Endothelial cell of umbilical vein (primary cell): Measurements from ENCODE around the gene CDC25A. TPM values are rescaled to one million over a fixed set of nuclear protein-coding genes. Genes with fewer than 3 reads are reported as not detected.

ENCODE experiments used
- BruUV-seq: library from RNA; stranded (reverse); fragments of 400-500 nt; replicated peaks from 2 replicates; lab custom pipeline; 2021; lab: Mats Ljungman, UMichigan
- CTCF ChIA-PET: fragments of 300-600, 350-600 bp; sonication (Branson Sonifier 250); formaldehyde crosslinking; loops from one replicate; lab custom pipeline; 2021; ENCODE audit warnings: antibody characterized with exemption, inconsistent platforms; lab: Charles Lee
- POLR2A ChIA-PET: fragments of 300-600, 350-600 bp; sonication (Branson Sonifier 250); formaldehyde crosslinking; loops from one replicate; lab custom pipeline; 2021; ENCODE audit warnings: antibody characterized with exemption, inconsistent platforms; lab: Charles Lee
- DNase-seq: peaks from one replicate; pipeline ENCODE4 v3.0.0-alpha.2; 2011; ENCODE audit warnings: low read depth, low spot score
- FAIRE-seq: peaks from 2 replicates; lab custom pipeline; 2011; peaks lifted over from hg19 to GRCh38; lab: Jason Lieb, UNC
- H2AFZ ChIP-seq: 2 replicates; pipeline ENCODE4 v1.6.0; 2012; ENCODE audit warnings: low read depth, low read length, control low read depth, inconsistent platforms
- H3K27ac ChIP-seq: 2 replicates; pipeline ENCODE4 v1.5.1; 2011; ENCODE audit warnings: low read depth, mild to moderate bottlenecking, control low read depth, low read length, moderate library complexity; ENCODE audit not compliant: insufficient read depth
- H3K27me3 ChIP-seq, 2 experiments: 2 replicates each; pipeline versions ENCODE4 v1.6.0 to v1.6.1; 2011; ENCODE audit warnings: low read length in 2 of 2, mixed read lengths in 1 of 2; ENCODE audit not compliant: control insufficient read depth in 2 of 2, insufficient read depth in 2 of 2
- H3K36me3 ChIP-seq, 2 experiments: 2 replicates in 1 of 2; 3 replicates in 1 of 2; pipeline ENCODE4 v1.5.1; 2011; ENCODE audit warnings: low read length in 2 of 2, mild to moderate bottlenecking in 1 of 2, moderate library complexity in 1 of 2; ENCODE audit not compliant: control insufficient read depth in 2 of 2, insufficient read depth in 2 of 2; ENCODE audit errors: extremely low read depth in 1 of 2
- H3K4me1 ChIP-seq: 3 replicates; pipeline ENCODE4 v1.5.1; 2011; ENCODE audit warnings: mild to moderate bottlenecking, low read length; ENCODE audit not compliant: control insufficient read depth, insufficient read depth; ENCODE audit errors: extremely low read depth
- H3K4me2 ChIP-seq: 2 replicates; pipeline ENCODE4 v1.6.1; 2011; ENCODE audit warnings: low read length, control low read depth, mixed read lengths; ENCODE audit not compliant: insufficient read depth
- H3K4me3 ChIP-seq, 3 experiments: fragments of 200-600 bp in 1 of 3; sonication (generic), shearing (Covaris generic) in 1 of 3; replicated peaks in 1 of 3; 2 replicates each; pipeline ENCODE4 v1.5.1; 2011 to 2016; ENCODE audit warnings: control low read depth in 3 of 3, low read length in 3 of 3, mild to moderate bottlenecking in 2 of 3, inconsistent platforms in 1 of 3, low read depth in 1 of 3, moderate library complexity in 1 of 3; ENCODE audit not compliant: insufficient read depth in 1 of 3
- H3K79me2 ChIP-seq: 2 replicates; pipeline ENCODE4 v1.6.0; 2012; ENCODE audit warnings: low read length, inconsistent platforms; ENCODE audit not compliant: control insufficient read depth, insufficient read depth
- H3K9ac ChIP-seq: replicated peaks from 2 replicates; pipeline ENCODE3; 2011; ENCODE audit warnings: low read length, control low read depth; ENCODE audit not compliant: insufficient read depth; ENCODE audit errors: extremely low read depth
- H3K9me1 ChIP-seq: replicated peaks from 3 replicates; pipeline ENCODE4 v1.6.0; 2011; ENCODE audit warnings: mild to moderate bottlenecking, low read length; ENCODE audit not compliant: control insufficient read depth, insufficient read depth; ENCODE audit errors: extremely low read depth
- H3K9me3 ChIP-seq: replicated peaks from 2 replicates; pipeline ENCODE4 v1.5.1; 2012; ENCODE audit warnings: low read length, inconsistent platforms; ENCODE audit not compliant: control insufficient read depth, insufficient read depth
- H4K20me1 ChIP-seq: replicated peaks from 2 replicates; pipeline ENCODE3; 2011; ENCODE audit warnings: mild to moderate bottlenecking, low read length; ENCODE audit not compliant: control insufficient read depth, insufficient read depth; ENCODE audit errors: extremely low read depth
- EZH2 ChIP-seq: IDR thresholded peaks from 2 replicates; pipeline ENCODE4 v1.6.1; 2012; ENCODE audit warnings: borderline replicate concordance, low read depth, mild to moderate bottlenecking, moderate library complexity, low read length, inconsistent platforms; ENCODE audit not compliant: severe bottlenecking
- FOS ChIP-seq: IDR thresholded peaks from 2 replicates; pipeline ENCODE4 v1.6.1; 2011; ENCODE audit warnings: mild to moderate bottlenecking, low read length, moderate library complexity, borderline replicate concordance; ENCODE audit not compliant: insufficient read depth
- GATA2 ChIP-seq: IDR thresholded peaks from 2 replicates; pipeline ENCODE4 v1.7.0; 2011; ENCODE audit warnings: low read depth, mild to moderate bottlenecking, moderate library complexity, mixed read lengths, low read length; ENCODE audit not compliant: insufficient read length, insufficient read depth
- JUN ChIP-seq: IDR thresholded peaks from 2 replicates; pipeline ENCODE4 v1.6.1; 2011; ENCODE audit warnings: borderline replicate concordance, low read depth; ENCODE audit not compliant: insufficient read length, insufficient read depth
- MYC ChIP-seq: IDR thresholded peaks from one replicate; pipeline ENCODE4 v1.6.1; 2011; ENCODE audit warnings: mild to moderate bottlenecking, low read depth, low read length
- POLR2A ChIP-seq: IDR thresholded peaks from 2 replicates; pipeline ENCODE4 v1.6.1; 2012; ENCODE audit warnings: low read depth, mild to moderate bottlenecking, control low read depth, low read length
- POLR2AphosphoS5 ChIP-seq: IDR thresholded peaks from 2 replicates; pipeline ENCODE4 v1.6.1; 2012; ENCODE audit warnings: low read depth, mild to moderate bottlenecking, control low read depth, low read length, moderate library complexity; ENCODE audit not compliant: insufficient read depth
- dilution Hi-C: fragments of 300-500 bp; cut with MboI; formaldehyde crosslinking; loops from one replicate; pipeline ENCODE4 v1.15.0; 2019; ENCODE audit warnings: low sequenced_read_pairs; ENCODE audit not compliant: extremely low pct_ligation_motif_present
- intact Hi-C: fragments of 100-400 bp; cut with micrococcal nuclease; formaldehyde crosslinking; loops from one replicate; pipeline ENCODE4 v1.10.0; 2022
- polyA plus RNA-seq, 4 experiments: library from polyadenylated mRNA; depleted of rRNA in 3 of 4; stranded (reverse) in 3 of 4; unstranded in 1 of 4; fragments of >200 nt; gene quantifications; 2 replicates each; pipeline versions ENCODE4 v1.2.1 to v1.2.3, GENCODE V29; 2011 to 2012; ENCODE audit warnings: missing spikeins in 1 of 4
- total RNA-seq: library from RNA; stranded (reverse); gene quantifications from 2 replicates; pipeline ENCODE4 v1.2.3, GENCODE V29; 2021
- TF ChIP-seq, protein P1 (sequence below): IDR thresholded peaks from 2 replicates; pipeline ENCODE4 v1.6.1; 2011; ENCODE audit not compliant: insufficient read depth, insufficient read length
- TF ChIP-seq, protein P2 (sequence below), 2 donors: IDR thresholded peaks; 1 replicate in 1 of 2; 2 replicates in 1 of 2; pipeline ENCODE4 v1.5.1; 2011; ENCODE audit warnings: low read length in 2 of 2, mild to moderate bottlenecking in 2 of 2, moderate library complexity in 2 of 2, control low read depth in 1 of 2, inconsistent platforms in 1 of 2, low read depth in 1 of 2; ENCODE audit not compliant: insufficient read depth in 1 of 2; ENCODE audit errors: extremely low read depth in 1 of 2

CDC25A gene
- total and polyA plus RNA-seq, 2 donors (not counting 3 experiments of a cell fraction or from before 2014, with no cell fraction given), result 5.5 to 18.4 TPM

DNA sequence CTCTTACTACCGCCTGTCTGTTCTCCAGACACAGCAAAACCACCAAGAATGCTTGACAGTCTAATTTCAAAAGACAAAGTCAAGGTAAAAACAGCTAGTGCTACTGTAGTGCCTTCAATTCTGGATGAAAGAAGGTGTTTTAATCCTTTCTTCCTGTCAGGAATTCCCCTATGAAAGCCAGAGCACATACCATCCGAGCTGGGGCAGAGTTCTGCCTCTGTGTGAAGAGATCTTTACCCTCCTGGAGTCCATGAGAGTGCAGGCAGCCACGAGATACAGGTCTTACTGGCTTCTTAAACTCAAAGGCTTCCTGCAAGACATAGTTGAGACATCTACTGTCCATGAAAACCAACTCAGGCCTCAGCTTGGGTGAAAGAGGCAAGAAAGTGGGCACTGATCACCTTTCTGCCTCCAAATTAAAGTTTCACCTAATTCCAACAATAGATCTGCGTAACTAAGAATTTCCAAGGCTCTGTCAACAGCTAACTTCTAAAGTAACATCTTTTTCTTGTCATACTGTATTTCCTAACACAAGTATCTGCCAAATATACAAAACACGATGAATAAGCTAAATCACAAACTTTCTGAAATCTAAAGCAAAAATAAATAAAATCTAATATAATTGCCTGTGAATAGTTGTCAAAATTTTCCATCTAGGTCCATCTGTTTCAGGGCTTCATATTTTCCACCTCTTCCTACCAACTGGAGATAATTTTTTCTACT lies 7.5 kb downstream of the CDC25A start:
- H3K4me1 ChIP-seq, result no peaks in the 10 kb centered on the region

DNA sequence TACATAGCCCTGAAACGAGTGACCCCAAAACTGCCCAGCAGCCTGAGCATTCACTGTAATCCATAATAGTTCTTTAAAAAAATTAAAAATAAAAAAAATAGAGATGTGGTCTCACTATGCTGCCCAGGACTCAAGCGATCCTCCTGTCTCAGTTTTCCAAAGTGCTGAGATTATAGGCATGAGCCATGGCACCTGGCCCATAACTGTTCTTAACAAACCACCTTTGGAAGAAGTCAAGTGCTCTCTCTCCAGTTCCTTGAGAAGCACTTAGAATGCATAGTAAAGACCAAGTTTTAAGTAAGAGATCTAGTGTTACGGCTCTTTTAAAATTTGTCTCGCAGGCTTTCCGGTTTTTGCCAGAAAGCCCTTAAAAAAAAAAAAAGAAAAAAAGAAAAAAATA lies 8.2 kb downstream of the CDC25A start:
- no peak overlapping the region for H3K9ac ChIP-seq
- dilution Hi-C loops (no loop called here), intact Hi-C loops (no loop called here)
- H3K27me3 ChIP-seq, result no peaks in the 10 kb centered on the region
- FAIRE-seq (no peak), DNase-seq (no peak)
- H3K36me3 ChIP-seq, result peaks cover 22 to 37% of the 10 kb centered on the region in 2 experiments
- no peaks in the 10 kb centered on the region for H3K9me1 ChIP-seq
- no peaks in the 10 kb centered on the region for H4K20me1 ChIP-seq
- no peak for TF ChIP-seq POLR2AphosphoS5
- no peak for TF ChIP-seq POLR2A
- TF ChIP-seq GATA2, result no peak
- TF ChIP-seq, protein P1, sequence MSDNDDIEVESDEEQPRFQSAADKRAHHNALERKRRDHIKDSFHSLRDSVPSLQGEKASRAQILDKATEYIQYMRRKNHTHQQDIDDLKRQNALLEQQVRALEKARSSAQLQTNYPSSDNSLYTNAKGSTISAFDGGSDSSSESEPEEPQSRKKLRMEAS, result no peak
- no peak for TF ChIP-seq MYC
- no peak for TF ChIP-seq JUN
- TF ChIP-seq, protein P2, sequence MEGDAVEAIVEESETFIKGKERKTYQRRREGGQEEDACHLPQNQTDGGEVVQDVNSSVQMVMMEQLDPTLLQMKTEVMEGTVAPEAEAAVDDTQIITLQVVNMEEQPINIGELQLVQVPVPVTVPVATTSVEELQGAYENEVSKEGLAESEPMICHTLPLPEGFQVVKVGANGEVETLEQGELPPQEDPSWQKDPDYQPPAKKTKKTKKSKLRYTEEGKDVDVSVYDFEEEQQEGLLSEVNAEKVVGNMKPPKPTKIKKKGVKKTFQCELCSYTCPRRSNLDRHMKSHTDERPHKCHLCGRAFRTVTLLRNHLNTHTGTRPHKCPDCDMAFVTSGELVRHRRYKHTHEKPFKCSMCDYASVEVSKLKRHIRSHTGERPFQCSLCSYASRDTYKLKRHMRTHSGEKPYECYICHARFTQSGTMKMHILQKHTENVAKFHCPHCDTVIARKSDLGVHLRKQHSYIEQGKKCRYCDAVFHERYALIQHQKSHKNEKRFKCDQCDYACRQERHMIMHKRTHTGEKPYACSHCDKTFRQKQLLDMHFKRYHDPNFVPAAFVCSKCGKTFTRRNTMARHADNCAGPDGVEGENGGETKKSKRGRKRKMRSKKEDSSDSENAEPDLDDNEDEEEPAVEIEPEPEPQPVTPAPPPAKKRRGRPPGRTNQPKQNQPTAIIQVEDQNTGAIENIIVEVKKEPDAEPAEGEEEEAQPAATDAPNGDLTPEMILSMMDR (IDR thresholded peaks at IDR 0.05; ENCODE audit: extremely low read depth in 1 of 2, insufficient read depth in 1 of 2, low read depth in 1 of 2, low read length in 2 of 2), result no peak
- TF ChIP-seq FOS, result no peak
- TF ChIP-seq EZH2, result no peak
- H3K9me3 ChIP-seq, result no peaks in the 10 kb centered on the region
- no peak overlapping the region for H3K4me2 ChIP-seq
- BruUV-seq, result no TSS peak
- no peak overlapping the region for H2AFZ ChIP-seq
- POLR2A ChIA-PET, result no interaction called here
- peaks cover 47% of the 10 kb centered on the region for H3K79me2 ChIP-seq
- no peak overlapping the region for H3K27ac ChIP-seq
- H3K4me3 ChIP-seq, result no peak overlapping the region
- CTCF ChIA-PET, result no interaction called here
- H3K4me1 ChIP-seq, result no peaks in the 10 kb centered on the region

More for the DNA sequence above, 7.5 kb downstream of the CDC25A start:
- CTCF ChIA-PET, result interaction anchor here (1.0 to 1.2 kb wide), 2 partner anchors 23 to 255 kb away, joined by 3 to 4 read pairs; no protein-coding TSS in a partner anchor
- Histone ChIP-seq H3K9ac (no peak overlapping the region), H2AFZ (no peak overlapping the region), H3K79me2 (peaks cover 52% of the 10 kb centered on the region), H3K4me3 (no peak overlapping the region), H3K27me3 (no peaks in the 10 kb centered on the region), H3K9me1 (no peaks in the 10 kb centered on the region), H3K9me3 (no peaks in the 10 kb centered on the region), H3K27ac (no peak overlapping the region), H4K20me1 (no peaks in the 10 kb centered on the region), H3K4me2 (no peak overlapping the region), H3K36me3 (peaks cover 24 to 40% of the 10 kb centered on the region in 2 experiments)
- dilution Hi-C loops, result no loop called here
- TF ChIP-seq GATA2 (no peak), POLR2A (no peak), FOS (no peak)
- BruUV-seq, result no TSS peak
- intact Hi-C loops, result no loop called here
- POLR2A ChIA-PET, result no interaction called here
- FAIRE-seq, result no peak
- DNase-seq, result no peak
